DND-41 (cell line): ENCODE measurements around the gene MEGF11.

Source experiments
- CTCF ChIP-seq: IDR thresholded peaks from 2 replicates; pipeline ENCODE4 v1.5.1; 2012; ENCODE audit warnings: borderline replicate concordance, low read length, moderate library complexity, mild to moderate bottlenecking; ENCODE audit not compliant: poor library complexity, severe bottlenecking; ENCODE audit errors: extremely low read depth
- EZH2 ChIP-seq: IDR thresholded peaks from 3 replicates; pipeline ENCODE4 v1.6.1; 2012; ENCODE audit warnings: borderline replicate concordance, low read depth, mild to moderate bottlenecking, moderate library complexity, low read length, inconsistent platforms; ENCODE audit not compliant: severe bottlenecking

- TF ChIP-seq CTCF (no peak), EZH2 (no peak)
Observed at GRCh38 chr15:66001717-66002426, 251.7 kb downstream of the MEGF11 start.
